ENCODE data around the gene ATG9A. TPM values are rescaled to one million over a fixed set of nuclear protein-coding genes. Genes with fewer than 3 reads are reported as not detected.
A peak's percentile ranks its signal among the peaks of the same experiment; 100 is the strongest.

The ATG9A gene
- total RNA-seq, 4 donors from 2014 or later = 21.5 to 53.5 (median 45.9) TPM

DNA sequence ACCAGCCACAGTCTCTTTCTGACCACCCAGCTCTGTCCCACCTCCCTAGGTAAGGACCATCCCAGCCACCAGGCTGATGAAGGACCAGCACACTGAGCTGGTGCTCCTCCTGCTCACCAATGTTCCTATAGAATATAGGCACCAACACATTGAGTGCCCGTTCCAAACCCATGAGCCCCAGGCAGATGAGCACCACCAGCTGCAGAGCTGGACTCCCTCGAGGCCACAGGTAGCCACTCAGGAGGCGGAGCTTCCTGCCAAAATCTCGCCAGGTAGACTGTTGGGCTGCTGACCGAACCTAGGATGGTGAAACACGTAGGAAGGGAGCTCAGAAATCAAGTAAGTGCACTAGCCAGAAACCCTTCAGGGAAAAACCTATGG lies 12.9 kb downstream of the ATG9A start:
- no peak for DNase-seq
- H3K27ac ChIP-seq = peak overlapping the region in 1 of 2 donors; percentile 82
- no peaks in the 10 kb centered on the region for H3K36me3 ChIP-seq
- no peak for TF ChIP-seq POLR2A (IDR thresholded peaks at IDR 0.05)
- TF ChIP-seq, protein P1, sequence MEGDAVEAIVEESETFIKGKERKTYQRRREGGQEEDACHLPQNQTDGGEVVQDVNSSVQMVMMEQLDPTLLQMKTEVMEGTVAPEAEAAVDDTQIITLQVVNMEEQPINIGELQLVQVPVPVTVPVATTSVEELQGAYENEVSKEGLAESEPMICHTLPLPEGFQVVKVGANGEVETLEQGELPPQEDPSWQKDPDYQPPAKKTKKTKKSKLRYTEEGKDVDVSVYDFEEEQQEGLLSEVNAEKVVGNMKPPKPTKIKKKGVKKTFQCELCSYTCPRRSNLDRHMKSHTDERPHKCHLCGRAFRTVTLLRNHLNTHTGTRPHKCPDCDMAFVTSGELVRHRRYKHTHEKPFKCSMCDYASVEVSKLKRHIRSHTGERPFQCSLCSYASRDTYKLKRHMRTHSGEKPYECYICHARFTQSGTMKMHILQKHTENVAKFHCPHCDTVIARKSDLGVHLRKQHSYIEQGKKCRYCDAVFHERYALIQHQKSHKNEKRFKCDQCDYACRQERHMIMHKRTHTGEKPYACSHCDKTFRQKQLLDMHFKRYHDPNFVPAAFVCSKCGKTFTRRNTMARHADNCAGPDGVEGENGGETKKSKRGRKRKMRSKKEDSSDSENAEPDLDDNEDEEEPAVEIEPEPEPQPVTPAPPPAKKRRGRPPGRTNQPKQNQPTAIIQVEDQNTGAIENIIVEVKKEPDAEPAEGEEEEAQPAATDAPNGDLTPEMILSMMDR (IDR thresholded peaks at IDR 0.05) = no peak
- intact Hi-C loops (cut with DNase I; ENCODE audit: low total_unique reads) = loop anchor here (5.0 kb wide), 1 partner anchor 34 kb away; no protein-coding TSS in a partner anchor
- H3K4me3 ChIP-seq = no peak overlapping the region
- H3K4me1 ChIP-seq = peaks cover 0 to 11% of the 10 kb centered on the region in 2 donors
- no peaks in the 10 kb centered on the region for H3K27me3 ChIP-seq
- H3K9me3 ChIP-seq = no peaks in the 10 kb centered on the region

DNA sequence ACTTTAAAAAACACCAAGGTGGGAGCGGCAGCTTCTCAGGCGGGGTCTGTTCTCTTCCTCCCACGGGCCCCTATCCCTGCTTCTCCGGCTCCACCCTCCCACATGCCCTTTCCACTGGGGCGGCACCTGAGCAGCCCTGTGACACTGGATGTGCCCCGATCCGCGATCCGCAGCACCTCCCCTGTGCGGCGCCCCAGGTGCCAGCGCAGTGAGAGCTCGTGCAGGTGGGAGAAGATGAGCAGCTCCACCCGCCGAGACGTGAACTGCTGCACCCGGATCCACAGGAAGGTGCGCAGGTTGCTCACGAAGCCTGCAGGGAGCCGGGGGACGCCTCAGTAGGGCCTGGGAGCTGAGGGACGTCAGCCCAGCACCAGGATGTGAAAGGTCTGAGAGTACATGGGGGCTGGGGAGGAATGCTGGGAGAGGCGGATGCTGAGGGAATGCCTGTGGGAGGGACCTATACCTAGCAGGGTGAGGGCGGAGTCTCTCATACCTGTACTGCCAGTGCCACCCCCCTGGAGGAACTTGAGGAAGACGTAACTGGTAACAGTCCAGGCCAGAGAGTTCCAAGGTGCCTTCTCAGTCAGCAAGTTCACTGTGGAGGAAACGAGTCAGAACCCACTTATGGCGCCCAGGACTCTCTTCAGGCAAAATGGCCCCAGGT lies 13.4 kb downstream of the ATG9A start:
- no peaks in the 10 kb centered on the region for H3K36me3 ChIP-seq
- H3K27ac ChIP-seq = peak overlapping the region in 1 of 2 donors; percentile 82
- H3K4me1 ChIP-seq = peaks cover 0 to 11% of the 10 kb centered on the region in 2 donors
- no peaks in the 10 kb centered on the region for H3K27me3 ChIP-seq
- DNase-seq = no peak
- H3K4me3 ChIP-seq = no peak overlapping the region
- intact Hi-C loops (cut with DNase I; ENCODE audit: low total_unique reads) = loop anchor here (5.0 kb wide), 1 partner anchor 34 kb away; no protein-coding TSS in a partner anchor
- H3K9me3 ChIP-seq = no peaks in the 10 kb centered on the region
- no peak for TF ChIP-seq POLR2A (IDR thresholded peaks at IDR 0.05)
- TF ChIP-seq, protein P1 (IDR thresholded peaks at IDR 0.05) = no peak

DNA sequence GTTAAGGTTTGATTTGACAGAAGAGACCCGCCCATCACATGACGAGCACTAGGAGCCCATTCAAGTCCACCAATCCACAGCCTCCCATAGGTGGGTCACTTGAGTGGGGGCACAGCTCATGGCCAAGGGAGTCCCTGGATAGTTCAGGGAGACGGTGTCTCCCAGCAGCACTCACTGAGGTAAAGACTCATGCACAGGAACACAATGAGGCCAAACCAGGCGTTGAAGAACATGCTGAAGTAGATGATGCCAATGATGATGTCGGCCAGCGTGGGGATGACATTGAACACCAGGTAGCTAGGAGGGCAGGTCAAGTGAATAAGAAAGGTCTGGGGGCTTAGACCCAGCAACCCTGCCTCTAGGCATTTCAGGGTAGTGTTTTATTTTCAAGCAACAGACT lies 14.7 kb downstream of the ATG9A start:
- intact Hi-C loops (cut with DNase I; ENCODE audit: low total_unique reads) = loop anchor here (5.0 kb wide), 1 partner anchor 32 kb away; no protein-coding TSS in a partner anchor
- no peaks in the 10 kb centered on the region for H3K36me3 ChIP-seq
- H3K4me1 ChIP-seq = peaks cover 0 to 11% of the 10 kb centered on the region in 2 donors
- H3K9me3 ChIP-seq = no peaks in the 10 kb centered on the region
- no peak overlapping the region for H3K27ac ChIP-seq
- H3K4me3 ChIP-seq = no peak overlapping the region
- no peaks in the 10 kb centered on the region for H3K27me3 ChIP-seq
- no peak for TF ChIP-seq POLR2A (IDR thresholded peaks at IDR 0.05)
- TF ChIP-seq, protein P1 (IDR thresholded peaks at IDR 0.05) = no peak
- no peak for DNase-seq

DNA sequence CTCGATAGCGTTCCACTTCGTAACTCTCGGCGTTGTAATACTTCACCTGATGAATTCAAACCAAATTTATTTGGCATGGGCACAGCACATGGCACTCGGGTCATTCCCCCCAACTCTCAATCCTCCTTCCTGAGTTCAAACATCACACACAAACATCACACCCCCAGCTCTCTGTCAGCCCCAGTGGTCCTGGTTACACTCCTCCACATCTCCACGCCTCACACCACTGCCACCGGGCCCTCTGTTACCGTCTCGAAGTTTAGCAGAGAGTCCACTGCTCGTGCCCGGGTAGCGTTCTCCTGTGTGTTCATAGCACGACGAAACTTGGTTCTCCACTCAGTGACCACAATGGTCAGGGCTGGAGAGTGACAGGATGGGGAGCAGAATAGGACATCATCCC lies 15.3 kb downstream of the ATG9A start:
- Histone ChIP-seq H3K9me3 (no peaks in the 10 kb centered on the region), H3K36me3 (no peaks in the 10 kb centered on the region), H3K4me1 (peaks cover 0 to 6% of the 10 kb centered on the region in 2 donors), H3K27me3 (no peaks in the 10 kb centered on the region), H3K27ac (no peak overlapping the region), H3K4me3 (no peak overlapping the region)
- intact Hi-C loops (cut with DNase I; ENCODE audit: low total_unique reads) = no loop called here
- DNase-seq = no peak
- no peak for TF ChIP-seq POLR2A (IDR thresholded peaks at IDR 0.05)
- TF ChIP-seq, protein P1 (IDR thresholded peaks at IDR 0.05) = no peak

DNA sequence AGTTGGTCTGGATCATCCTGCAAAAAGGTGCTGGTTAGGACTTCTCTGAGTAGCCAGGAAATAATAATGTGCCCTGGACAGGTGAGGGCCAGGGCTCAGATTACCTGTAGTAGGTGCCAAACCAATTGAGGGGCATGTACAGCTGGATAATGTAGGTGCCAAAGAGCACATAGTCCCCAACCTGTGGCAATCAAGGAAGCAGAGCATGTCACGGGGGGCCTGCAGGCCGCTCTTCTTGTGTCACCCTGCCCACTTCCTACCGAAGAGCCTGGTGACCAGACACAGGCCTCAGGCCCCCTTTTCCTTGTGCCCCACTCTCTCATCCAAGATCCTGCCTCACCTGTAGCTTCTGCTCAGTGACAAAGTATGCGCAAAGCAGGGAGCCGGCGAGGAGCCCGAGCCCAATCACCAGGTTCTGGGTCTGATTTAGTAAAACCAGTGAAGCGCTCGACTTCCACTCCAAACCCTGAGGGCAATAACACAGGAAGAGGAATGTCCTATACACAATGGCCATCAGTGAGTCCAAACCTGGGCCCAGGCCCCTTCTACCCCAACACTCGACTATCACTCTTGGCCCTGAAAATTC lies 15.9 kb downstream of the ATG9A start:
- H3K4me3 ChIP-seq = no peak overlapping the region
- peaks cover 0 to 5% of the 10 kb centered on the region in 2 donors for H3K4me1 ChIP-seq
- no peaks in the 10 kb centered on the region for H3K9me3 ChIP-seq
- intact Hi-C loops (cut with DNase I; ENCODE audit: low total_unique reads) = no loop called here
- no peaks in the 10 kb centered on the region for H3K27me3 ChIP-seq
- no peak overlapping the region for H3K27ac ChIP-seq
- no peak for TF ChIP-seq POLR2A (IDR thresholded peaks at IDR 0.05)
- TF ChIP-seq, protein P1 (IDR thresholded peaks at IDR 0.05) = no peak
- DNase-seq = no peak
- no peaks in the 10 kb centered on the region for H3K36me3 ChIP-seq

All from uterus (tissue), 4 donors.